HL-60 (cell line): ENCODE measurements around the gene EXOC4.

Experiments used
- DNase-seq, 2 experiments: peaks; one replicate each; pipeline ENCODE4 v3.0.0-alpha.2; 2010 to 2020; ENCODE audit warnings: low read depth in 1 of 2, low spot score in 1 of 2
- H3K27ac ChIP-seq: fragments of 250-450 bp; sonication (Bioruptor Pico); replicated peaks from 2 replicates; pipeline ENCODE4 v1.5.1; 2020; ENCODE audit warnings: mild to moderate bottlenecking, moderate library complexity
- H3K27me3 ChIP-seq: fragments of 250-450 bp; sonication (Bioruptor Pico); 2 replicates; pipeline ENCODE4 v1.5.1; 2021; ENCODE audit warnings: mild to moderate bottlenecking, moderate library complexity; ENCODE audit not compliant: insufficient read depth, poor library complexity, severe bottlenecking
- H3K4me3 ChIP-seq: replicated peaks from 2 replicates; pipeline ENCODE4 v1.5.1; 2011; ENCODE audit warnings: mild to moderate bottlenecking, control low read depth, low read length; ENCODE audit not compliant: insufficient read depth
- CTCF ChIP-seq: IDR thresholded peaks from one replicate; pipeline ENCODE4 v1.5.1; 2011; ENCODE audit warnings: low read length, control low read depth, inconsistent platforms; ENCODE audit not compliant: insufficient read depth
- GABPA ChIP-seq: IDR thresholded peaks from 2 replicates; pipeline ENCODE4 v1.6.1; 2012; ENCODE audit warnings: low read depth
- POLR2AphosphoS5 ChIP-seq: IDR thresholded peaks from 2 replicates; pipeline ENCODE4 v1.6.1; 2012; ENCODE audit warnings: low read depth
- SPI1 ChIP-seq: IDR thresholded peaks from 2 replicates; pipeline ENCODE4 v1.6.1; 2012; ENCODE audit warnings: low read depth, mild to moderate bottlenecking, borderline replicate concordance
- TF ChIP-seq, protein P1 (sequence below): IDR thresholded peaks from 2 replicates; pipeline ENCODE4 v1.6.1; 2012; ENCODE audit warnings: low read depth; ENCODE audit not compliant: insufficient replicate concordance

The EXOC4 gene

DNA sequence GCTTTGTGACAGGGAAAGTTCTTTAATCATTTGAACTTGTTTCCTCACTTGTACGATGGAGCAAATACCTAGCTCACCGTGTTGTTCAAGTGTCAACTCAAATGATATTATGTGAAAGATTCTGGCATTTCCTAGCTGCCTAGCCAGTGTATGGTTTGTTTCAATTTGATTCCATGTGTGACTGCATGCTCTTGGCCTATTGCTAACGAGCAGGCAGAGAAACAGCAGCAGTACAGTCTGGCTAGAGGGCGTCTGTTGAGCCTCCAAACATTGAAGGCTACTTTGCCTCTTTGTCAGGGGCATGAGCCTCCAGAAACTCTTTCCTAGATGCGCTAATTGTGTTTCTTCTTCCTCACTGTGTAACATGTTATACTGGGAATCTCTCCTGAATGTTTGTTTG is 417.4 kb downstream of the EXOC4 start:
- TF ChIP-seq, protein P1, sequence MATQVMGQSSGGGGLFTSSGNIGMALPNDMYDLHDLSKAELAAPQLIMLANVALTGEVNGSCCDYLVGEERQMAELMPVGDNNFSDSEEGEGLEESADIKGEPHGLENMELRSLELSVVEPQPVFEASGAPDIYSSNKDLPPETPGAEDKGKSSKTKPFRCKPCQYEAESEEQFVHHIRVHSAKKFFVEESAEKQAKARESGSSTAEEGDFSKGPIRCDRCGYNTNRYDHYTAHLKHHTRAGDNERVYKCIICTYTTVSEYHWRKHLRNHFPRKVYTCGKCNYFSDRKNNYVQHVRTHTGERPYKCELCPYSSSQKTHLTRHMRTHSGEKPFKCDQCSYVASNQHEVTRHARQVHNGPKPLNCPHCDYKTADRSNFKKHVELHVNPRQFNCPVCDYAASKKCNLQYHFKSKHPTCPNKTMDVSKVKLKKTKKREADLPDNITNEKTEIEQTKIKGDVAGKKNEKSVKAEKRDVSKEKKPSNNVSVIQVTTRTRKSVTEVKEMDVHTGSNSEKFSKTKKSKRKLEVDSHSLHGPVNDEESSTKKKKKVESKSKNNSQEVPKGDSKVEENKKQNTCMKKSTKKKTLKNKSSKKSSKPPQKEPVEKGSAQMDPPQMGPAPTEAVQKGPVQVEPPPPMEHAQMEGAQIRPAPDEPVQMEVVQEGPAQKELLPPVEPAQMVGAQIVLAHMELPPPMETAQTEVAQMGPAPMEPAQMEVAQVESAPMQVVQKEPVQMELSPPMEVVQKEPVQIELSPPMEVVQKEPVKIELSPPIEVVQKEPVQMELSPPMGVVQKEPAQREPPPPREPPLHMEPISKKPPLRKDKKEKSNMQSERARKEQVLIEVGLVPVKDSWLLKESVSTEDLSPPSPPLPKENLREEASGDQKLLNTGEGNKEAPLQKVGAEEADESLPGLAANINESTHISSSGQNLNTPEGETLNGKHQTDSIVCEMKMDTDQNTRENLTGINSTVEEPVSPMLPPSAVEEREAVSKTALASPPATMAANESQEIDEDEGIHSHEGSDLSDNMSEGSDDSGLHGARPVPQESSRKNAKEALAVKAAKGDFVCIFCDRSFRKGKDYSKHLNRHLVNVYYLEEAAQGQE = no peak
- no peak for TF ChIP-seq GABPA
- no peak for TF ChIP-seq CTCF
- no peak for TF ChIP-seq SPI1
- TF ChIP-seq POLR2AphosphoS5 = no peak
- no peak for DNase-seq
- no peak overlapping the region for H3K4me3 ChIP-seq
- H3K27me3 ChIP-seq = no peaks in the 10 kb centered on the region
- no peak overlapping the region for H3K27ac ChIP-seq

DNA sequence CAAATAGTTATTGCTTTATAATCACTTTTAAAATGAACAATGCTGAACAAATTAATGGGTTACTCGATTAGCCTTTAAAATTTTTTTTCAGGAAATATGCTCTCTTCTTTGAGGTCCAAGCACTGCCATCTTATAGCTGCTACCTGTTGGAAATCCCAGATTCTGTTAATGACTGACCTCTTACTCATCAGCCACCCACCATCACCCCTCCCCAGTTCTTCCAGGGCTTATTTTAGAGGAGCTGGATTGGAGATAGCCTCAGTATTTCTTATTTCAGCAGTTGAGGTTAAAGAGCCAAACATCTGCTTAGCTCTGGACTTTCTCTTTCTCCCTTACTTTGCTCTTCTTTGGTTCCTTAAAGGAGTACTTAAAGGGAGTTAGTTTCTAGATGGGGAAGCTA is 420.0 kb downstream of the EXOC4 start:
- H3K27me3 ChIP-seq = no peaks in the 10 kb centered on the region
- no peak for DNase-seq
- no peak overlapping the region for H3K27ac ChIP-seq
- TF ChIP-seq SPI1 = no peak
- TF ChIP-seq POLR2AphosphoS5 = no peak
- no peak for TF ChIP-seq GABPA
- TF ChIP-seq, protein P1 = no peak
- TF ChIP-seq CTCF = no peak
- H3K4me3 ChIP-seq = no peak overlapping the region

DNA sequence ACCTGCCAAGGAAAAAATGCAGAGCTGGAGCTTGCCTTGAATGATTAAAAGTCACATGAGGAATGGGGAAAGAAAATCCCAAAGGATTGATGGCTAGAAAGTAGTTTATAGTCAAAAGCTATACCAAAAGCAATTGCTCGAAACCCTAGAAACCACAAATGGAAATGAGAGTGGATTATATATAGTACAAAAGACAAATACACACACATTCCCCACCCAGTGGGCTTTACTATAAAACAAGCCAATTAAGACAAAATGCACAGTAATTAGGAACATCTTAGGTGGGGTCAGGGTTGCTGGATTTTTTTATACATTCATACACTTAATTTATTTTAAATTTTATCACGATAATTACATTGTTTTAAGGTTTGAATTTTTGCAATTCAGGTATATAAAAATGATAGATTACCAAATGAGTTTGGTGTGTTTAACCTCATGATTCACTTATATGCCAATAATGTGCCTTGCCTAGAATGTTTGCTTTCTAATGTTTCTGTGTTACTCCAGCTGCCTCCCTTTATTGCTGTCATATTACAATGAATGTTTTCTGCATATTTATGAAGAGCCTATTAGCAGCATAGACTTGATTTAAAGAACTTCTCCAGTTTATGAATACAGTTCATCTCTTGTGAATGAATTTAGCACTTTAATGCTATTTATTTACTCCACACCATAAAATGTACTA is 421.3 kb downstream of the EXOC4 start:
- DNase-seq = no peak
- Histone ChIP-seq H3K27ac (no peak overlapping the region), H3K4me3 (no peak overlapping the region), H3K27me3 (no peaks in the 10 kb centered on the region)
- no peak for TF ChIP-seq CTCF
- TF ChIP-seq, protein P1 = no peak
- no peak for TF ChIP-seq POLR2AphosphoS5
- TF ChIP-seq GABPA = no peak
